ENCODE data around the gene ATP8B1.

The ATP8B1 gene

GRCh38 chr18:57807336-57808117 lies 4.4 kb upstream of the ATP8B1 start:
- H3K4me3 ChIP-seq (ENCODE audit: low read depth, low read length): no peak overlapping the region
- TF ChIP-seq CTCF (IDR thresholded peaks at IDR 0.05; ENCODE audit: low read depth, low read length, missing control alignments): no peak
- DNase-seq (ENCODE audit: low read depth): no peak

- no peak overlapping the region for H3K4me3 ChIP-seq (ENCODE audit: low read depth, low read length)
- DNase-seq (ENCODE audit: low read depth): no peak
- TF ChIP-seq CTCF (IDR thresholded peaks at IDR 0.05; ENCODE audit: low read depth, low read length, missing control alignments): no peak
Observed at GRCh38 chr18:57806978-57807285, 3.8 kb upstream of the ATP8B1 start.

- TF ChIP-seq CTCF (IDR thresholded peaks at IDR 0.05; ENCODE audit: low read depth, low read length, missing control alignments): no peak
- no peak overlapping the region for H3K4me3 ChIP-seq (ENCODE audit: low read depth, low read length)
- no peak for DNase-seq (ENCODE audit: low read depth)
Observed at GRCh38 chr18:57806201-57806977, 3.3 kb upstream of the ATP8B1 start.

- H3K4me3 ChIP-seq (ENCODE audit: low read depth, low read length): no peak overlapping the region
- TF ChIP-seq CTCF (IDR thresholded peaks at IDR 0.05; ENCODE audit: low read depth, low read length, missing control alignments): no peak
- DNase-seq (ENCODE audit: low read depth): no peak
Observed at GRCh38 chr18:57805117-57805516, 2.0 kb upstream of the ATP8B1 start.

GRCh38 chr18:57804557-57804956 lies 1.4 kb upstream of the ATP8B1 start:
- DNase-seq (ENCODE audit: low read depth): no peak

More at GRCh38 chr18:57804557-57804956, 1.4 kb upstream of the ATP8B1 start:
- TF ChIP-seq CTCF (IDR thresholded peaks at IDR 0.05; ENCODE audit: low read depth, low read length, missing control alignments): no peak
- H3K4me3 ChIP-seq (ENCODE audit: low read depth, low read length): no peak overlapping the region

Measured in GM12864 (cell line).